Neuronal stem cell (in vitro differentiated cells): ENCODE results near the gene MTHFD1L.

Experiments
- DNase-seq: peaks from one replicate; pipeline ENCODE4 v3.0.0-alpha.2; 2013; ENCODE audit warnings: low spot score
- H2AFZ ChIP-seq: one replicate; pipeline ENCODE4 v1.6.1; 2013; ENCODE audit warnings: mild to moderate bottlenecking, low read length, inconsistent platforms
- H2AK5ac ChIP-seq: 2 replicates; pipeline ENCODE4 v1.6.1; 2013; ENCODE audit warnings: low read depth, mild to moderate bottlenecking, inconsistent platforms, low read length, moderate library complexity, mixed read lengths
- H2BK120ac ChIP-seq: 2 replicates; pipeline ENCODE4 v1.6.1; 2013; ENCODE audit warnings: low read depth, mild to moderate bottlenecking, inconsistent platforms, low read length, moderate library complexity, mixed read lengths
- H2BK12ac ChIP-seq: one replicate; pipeline ENCODE4 v1.6.1; 2013; ENCODE audit warnings: low read length, inconsistent platforms
- H2BK15ac ChIP-seq: 2 replicates; pipeline ENCODE4 v1.6.1; 2013; ENCODE audit warnings: mild to moderate bottlenecking, low read length, inconsistent platforms, mixed read lengths
- H2BK5ac ChIP-seq: one replicate; pipeline ENCODE4 v1.6.1; 2013; ENCODE audit warnings: inconsistent platforms, mild to moderate bottlenecking, low read length, moderate library complexity
- H3K14ac ChIP-seq: one replicate; pipeline ENCODE4 v1.6.1; 2013; ENCODE audit warnings: low read length, inconsistent platforms
- H3K18ac ChIP-seq: 2 replicates; pipeline ENCODE4 v1.6.1; 2013; ENCODE audit warnings: low read length, inconsistent platforms
- H3K23ac ChIP-seq: 2 replicates; pipeline ENCODE4 v1.6.1; 2013; ENCODE audit warnings: low read depth, mild to moderate bottlenecking, mixed read lengths, low read length, inconsistent platforms; ENCODE audit not compliant: poor library complexity
- H3K27ac ChIP-seq: replicated peaks from 3 replicates; pipeline ENCODE4 v1.5.1; 2013; ENCODE audit warnings: low read length, inconsistent platforms
- H3K27me3 ChIP-seq, 3 experiments: 2 replicates each; pipeline ENCODE4 v1.6.1; 2013; ENCODE audit warnings: low read length in 3 of 3, mild to moderate bottlenecking in 2 of 3, inconsistent platforms in 1 of 3, low read depth in 1 of 3, mixed read lengths in 1 of 3, moderate library complexity in 1 of 3; ENCODE audit not compliant: control insufficient read depth in 3 of 3, insufficient read depth in 3 of 3
- H3K36me3 ChIP-seq, 2 donors: replicated peaks in 1 of 2; 2 replicates each; pipeline ENCODE4 v1.6.1; 2013; ENCODE audit warnings: low read length in 2 of 2; ENCODE audit not compliant: control insufficient read depth in 2 of 2, insufficient read depth in 2 of 2
- H3K4ac ChIP-seq: 2 replicates; pipeline ENCODE4 v1.6.1; 2013; ENCODE audit warnings: inconsistent platforms, mild to moderate bottlenecking, low read length, moderate library complexity
- H3K4me1 ChIP-seq, 2 donors: 1 replicate in 1 of 2; 2 replicates in 1 of 2; pipeline ENCODE4 v1.6.1; 2013; ENCODE audit warnings: low read length in 2 of 2, low read depth in 1 of 2; ENCODE audit not compliant: control insufficient read depth in 2 of 2, insufficient read depth in 1 of 2
- H3K4me2 ChIP-seq: one replicate; pipeline ENCODE4 v1.6.1; 2013; ENCODE audit warnings: mild to moderate bottlenecking, low read length, inconsistent platforms; ENCODE audit not compliant: insufficient read depth, poor library complexity, severe bottlenecking
- H3K4me3 ChIP-seq, 2 donors: 2 replicates each; pipeline ENCODE4 v1.5.1; 2013; ENCODE audit warnings: low read length in 2 of 2, mild to moderate bottlenecking in 2 of 2, inconsistent platforms in 1 of 2, moderate library complexity in 1 of 2
- H3K79me1 ChIP-seq: one replicate; pipeline ENCODE4 v1.6.1; 2013; ENCODE audit warnings: low read depth, mild to moderate bottlenecking, inconsistent platforms, low read length, moderate library complexity
- H3K9ac ChIP-seq: one replicate; pipeline ENCODE4 v1.6.1; 2013; ENCODE audit warnings: mild to moderate bottlenecking, low read depth, low read length, inconsistent platforms; ENCODE audit not compliant: poor library complexity
- H3K9me3 ChIP-seq, 2 donors: replicated peaks in 1 of 2; 2 replicates each; pipeline versions ENCODE3 to v1.6.1; 2013; ENCODE audit warnings: low read length in 2 of 2, mild to moderate bottlenecking in 2 of 2, inconsistent platforms in 1 of 2, low read depth in 1 of 2, mixed read lengths in 1 of 2, moderate library complexity in 1 of 2; ENCODE audit not compliant: control insufficient read depth in 2 of 2, insufficient read depth in 1 of 2
- H4K8ac ChIP-seq: one replicate; pipeline ENCODE4 v1.6.1; 2013; ENCODE audit warnings: low read depth, mild to moderate bottlenecking, inconsistent platforms, low read length, moderate library complexity
- H4K91ac ChIP-seq: one replicate; pipeline ENCODE4 v1.6.1; 2013; ENCODE audit warnings: low read length, low read depth, mild to moderate bottlenecking, inconsistent platforms; ENCODE audit not compliant: poor library complexity
- WGBS, 2 donors: extraction: QIAGEN DNeasy Blood & Tissue Kit; methylation state at CpG; one replicate each; pipeline ENCODE4 v1.1.7; 2013; ENCODE audit warnings: missing lambda C conversion rate in 2 of 2, mixed read lengths in 1 of 2; ENCODE audit not compliant: insufficient read length in 2 of 2, insufficient replicate concordance in 1 of 2; ENCODE audit errors: extremely low coverage in 2 of 2; 5-methylcytosine and 5-hydroxymethylcytosine counted together

MTHFD1L gene

GRCh38 chr6:151052021-151052646, 186.6 kb downstream of the MTHFD1L start:
- Histone ChIP-seq H3K36me3 (peaks cover 1 to 44% of the 10 kb centered on the region in 2 donors), H4K91ac (no peak overlapping the region), H3K4ac (no peak overlapping the region), H2AFZ (no peak overlapping the region), H3K14ac (no peak overlapping the region), H3K23ac (no peak overlapping the region), H3K27me3 (no peaks in the 10 kb centered on the region), H3K9me3 (no peaks in the 10 kb centered on the region), H3K9ac (no peak overlapping the region), H2BK5ac (no peak overlapping the region), H3K79me1 (no peaks in the 10 kb centered on the region), H2BK12ac (no peak overlapping the region), H3K27ac (no peak overlapping the region), H4K8ac (no peak overlapping the region), H2BK120ac (no peak overlapping the region), H3K4me2 (no peak overlapping the region), H3K18ac (no peak overlapping the region), H3K4me3 (no peak overlapping the region), H3K4me1 (peaks cover 0 to 2% of the 10 kb centered on the region in 2 donors), H2BK15ac (no peak overlapping the region), H2AK5ac (no peak overlapping the region)
- no peak for DNase-seq
- WGBS, 2 donors: no CpG with 5 or more reads among the region's 12 CpGs

GRCh38 chr6:151054306-151054705, 188.8 kb downstream of the MTHFD1L start:
- H3K4me3 ChIP-seq: no peak overlapping the region
- no peak overlapping the region for H2BK15ac ChIP-seq
- no peaks in the 10 kb centered on the region for H3K27me3 ChIP-seq
- no peak overlapping the region for H4K8ac ChIP-seq
- H3K36me3 ChIP-seq: peaks cover 1 to 42% of the 10 kb centered on the region in 2 donors
- DNase-seq: no peak
- H3K27ac ChIP-seq: no peak overlapping the region
- H2BK120ac ChIP-seq: no peak overlapping the region
- H4K91ac ChIP-seq: no peak overlapping the region
- no peak overlapping the region for H2AK5ac ChIP-seq
- no peaks in the 10 kb centered on the region for H3K79me1 ChIP-seq
- H3K18ac ChIP-seq: no peak overlapping the region
- H3K4me1 ChIP-seq: peaks cover 0 to 2% of the 10 kb centered on the region in 2 donors
- H3K23ac ChIP-seq: no peak overlapping the region
- no peak overlapping the region for H2BK12ac ChIP-seq
- H3K4me2 ChIP-seq: no peak overlapping the region
- H3K9ac ChIP-seq: no peak overlapping the region
- no peak overlapping the region for H3K14ac ChIP-seq
- no CpG with 5 or more reads among the region's 8 CpGs for WGBS, 2 donors
- no peak overlapping the region for H2BK5ac ChIP-seq
- H2AFZ ChIP-seq: no peak overlapping the region
- H3K4ac ChIP-seq: no peak overlapping the region
- H3K9me3 ChIP-seq: no peaks in the 10 kb centered on the region

GRCh38 chr6:151056230-151056907, 190.9 kb downstream of the MTHFD1L start:
- H3K9me3 ChIP-seq: no peaks in the 10 kb centered on the region
- H4K91ac ChIP-seq: no peak overlapping the region
- no peak overlapping the region for H2AK5ac ChIP-seq

GRCh38 chr6:151057061-151057460, 191.6 kb downstream of the MTHFD1L start:
- WGBS, 2 donors: no CpG with 5 or more reads among the region's 3 CpGs
- Histone ChIP-seq H3K4me1 (peaks cover 0 to 2% of the 10 kb centered on the region in 2 donors), H2BK12ac (no peak overlapping the region), H3K27ac (no peak overlapping the region), H2BK5ac (no peak overlapping the region), H3K9ac (no peak overlapping the region), H2AFZ (no peak overlapping the region), H2BK120ac (no peak overlapping the region), H3K36me3 (peaks cover 2 to 21% of the 10 kb centered on the region in 2 donors), H3K27me3 (no peaks in the 10 kb centered on the region), H2AK5ac (no peak overlapping the region), H3K23ac (no peak overlapping the region), H3K79me1 (peaks cover 1% of the 10 kb centered on the region), H4K91ac (no peak overlapping the region), H3K9me3 (no peaks in the 10 kb centered on the region), H2BK15ac (no peak overlapping the region), H3K18ac (no peak overlapping the region), H3K14ac (no peak overlapping the region), H4K8ac (no peak overlapping the region), H3K4ac (no peak overlapping the region), H3K4me2 (no peak overlapping the region), H3K4me3 (no peak overlapping the region)
- DNase-seq: no peak

More at GRCh38 chr6:151056230-151056907, 190.9 kb downstream of the MTHFD1L start:
- no peak for DNase-seq
- no peak overlapping the region for H3K14ac ChIP-seq
- H3K4ac ChIP-seq: no peak overlapping the region
- H2BK12ac ChIP-seq: no peak overlapping the region
- no CpG with 5 or more reads among the region's 9 CpGs for WGBS, 2 donors
- no peak overlapping the region for H3K4me2 ChIP-seq
- H4K8ac ChIP-seq: no peak overlapping the region
- H3K79me1 ChIP-seq: peaks cover 1% of the 10 kb centered on the region
- H2AFZ ChIP-seq: no peak overlapping the region
- H2BK120ac ChIP-seq: no peak overlapping the region
- peaks cover 2 to 28% of the 10 kb centered on the region in 2 donors for H3K36me3 ChIP-seq
- H3K27me3 ChIP-seq: no peaks in the 10 kb centered on the region
- no peak overlapping the region for H2BK5ac ChIP-seq
- no peak overlapping the region for H3K4me3 ChIP-seq
- no peak overlapping the region for H3K18ac ChIP-seq
- H3K4me1 ChIP-seq: peaks cover 0 to 2% of the 10 kb centered on the region in 2 donors
- H3K9ac ChIP-seq: no peak overlapping the region
- no peak overlapping the region for H3K27ac ChIP-seq
- no peak overlapping the region for H2BK15ac ChIP-seq
- H3K23ac ChIP-seq: no peak overlapping the region
